Smooth muscle cell (in vitro differentiated cells): Measurements from ENCODE around the gene CDC6. TPM values are rescaled to one million over a fixed set of nuclear protein-coding genes. Genes with fewer than 3 reads are reported as not detected.

ENCODE experiments used
- DNase-seq: peaks from one replicate; lab custom pipeline; 2025; ENCODE audit not compliant: unreplicated experiment; lab: John Stamatoyannopoulos, UW
- H2AFZ ChIP-seq: fragments of 200-600 bp; sonication (generic); 2 replicates; pipeline ENCODE4 v1.6.0; 2016; ENCODE audit warnings: antibody characterized with exemption, low read depth, mild to moderate bottlenecking
- H3F3A ChIP-seq: fragments of 200-600 bp; sonication (generic); 2 replicates; pipeline ENCODE4 v1.6.0; 2017; ENCODE audit warnings: antibody characterized with exemption, low read depth
- H3K27ac ChIP-seq: fragments of 200-600 bp; sonication (generic); 2 replicates; pipeline ENCODE4 v1.5.1; 2016; ENCODE audit warnings: low read depth, mild to moderate bottlenecking
- H3K27me3 ChIP-seq: fragments of 200-600 bp; sonication (generic); 2 replicates; pipeline ENCODE4 v1.6.1; 2016; ENCODE audit warnings: low read depth, mild to moderate bottlenecking
- H3K36me3 ChIP-seq: fragments of 200-600 bp; sonication (generic); 2 replicates; pipeline ENCODE4 v1.5.1; 2016; ENCODE audit warnings: low read depth
- H3K4me1 ChIP-seq: fragments of 200-600 bp; sonication (generic); 2 replicates; pipeline ENCODE4 v1.5.1; 2016; ENCODE audit warnings: low read depth
- H3K4me2 ChIP-seq: fragments of 200-600 bp; sonication (generic); 2 replicates; pipeline ENCODE4 v1.6.0; 2016; ENCODE audit warnings: mild to moderate bottlenecking
- H3K4me3 ChIP-seq: fragments of 200-600 bp; sonication (generic); 2 replicates; pipeline ENCODE4 v1.5.1; 2016; ENCODE audit warnings: mild to moderate bottlenecking
- H3K79me2 ChIP-seq: fragments of 200-600 bp; sonication (generic); 2 replicates; pipeline ENCODE4 v1.6.0; 2016; ENCODE audit warnings: low read depth, mild to moderate bottlenecking
- H3K9ac ChIP-seq: fragments of 200-600 bp; sonication (generic); 2 replicates; pipeline ENCODE4 v1.6.0; 2016; ENCODE audit warnings: low read depth
- H3K9me3 ChIP-seq: fragments of 200-600 bp; sonication (generic); replicated peaks from 2 replicates; pipeline ENCODE4 v1.5.1; 2016; ENCODE audit warnings: low read depth
- H4K20me1 ChIP-seq: fragments of 200-600 bp; sonication (generic); 2 replicates; pipeline ENCODE4 v1.6.0; 2016; ENCODE audit warnings: low read depth
- CTCF ChIP-seq: fragments of 200-600 bp; sonication (generic); IDR thresholded peaks from 2 replicates; pipeline ENCODE4 v1.5.1; 2017; ENCODE audit warnings: borderline replicate concordance, mild to moderate bottlenecking, antibody characterized with exemption; ENCODE audit not compliant: insufficient read depth, poor library complexity, severe bottlenecking
- WGBS: methylation state at CpG from one replicate; pipeline ENCODE4 v1.1.7; 2016; ENCODE audit warnings: low lambda C conversion rate; 5-methylcytosine and 5-hydroxymethylcytosine counted together
- polyA plus RNA-seq: library from polyadenylated mRNA; unstranded; fragments of >200 nt; fragmentation: Nextera tagmentation; extraction: Ambion mirVana; gene quantifications from 2 replicates; pipeline ENCODE4 v1.2.1, GENCODE V29; 2016
- total RNA-seq: library from RNA; depleted of rRNA; stranded (reverse); fragments of >200 nt; gene quantifications from 2 replicates; pipeline ENCODE4 v1.2.3, GENCODE V29; 2014

The CDC6 gene
- total and polyA plus RNA-seq, 2 experiments from 2014 or later = 5.5 to 15.1 TPM

GRCh38 chr17:40315678-40316570 is 28.2 kb downstream of the CDC6 start:
- Histone ChIP-seq H3K4me2 (peak overlapping the region; percentile 80), H4K20me1 (peaks cover 34% of the 10 kb centered on the region), H2AFZ (no peak overlapping the region), H3K79me2 (peaks cover 28% of the 10 kb centered on the region), H3K36me3 (no peaks in the 10 kb centered on the region), H3F3A (peaks cover 13% of the 10 kb centered on the region), H3K27ac (peak overlapping the region; percentile 93), H3K4me3 (peak overlapping the region; percentile 91), H3K4me1 (peaks cover 54% of the 10 kb centered on the region), H3K9ac (no peak overlapping the region), H3K9me3 (no peaks in the 10 kb centered on the region), H3K27me3 (no peaks in the 10 kb centered on the region)
- DNase-seq = no peak
- WGBS = 57% methylated on average over 9 of the region's 9 CpGs
- no peak for TF ChIP-seq CTCF

- no peak for DNase-seq
- H2AFZ ChIP-seq = no peak overlapping the region
- peaks cover 48% of the 10 kb centered on the region for H3K4me1 ChIP-seq
- H3K9ac ChIP-seq = peak overlapping the region; percentile 74
- no peaks in the 10 kb centered on the region for H3K36me3 ChIP-seq
- peak overlapping the region; percentile 93 for H3K27ac ChIP-seq
- WGBS = 4% methylated on average over 34 of the region's 38 CpGs
- peaks cover 13% of the 10 kb centered on the region for H3F3A ChIP-seq
- TF ChIP-seq CTCF = no peak
- H3K79me2 ChIP-seq = peaks cover 36% of the 10 kb centered on the region
- H3K4me2 ChIP-seq = peak overlapping the region; percentile 80
- no peaks in the 10 kb centered on the region for H3K9me3 ChIP-seq
- peak overlapping the region; percentile 91 for H3K4me3 ChIP-seq
- no peaks in the 10 kb centered on the region for H3K27me3 ChIP-seq
- peaks cover 40% of the 10 kb centered on the region for H4K20me1 ChIP-seq
These were observed 29.1 kb downstream of the CDC6 start for GRCh38 chr17:40316571-40317344.

- 3% methylated on average over 6 of the region's 6 CpGs for WGBS
- Histone ChIP-seq H3F3A (peaks cover 13% of the 10 kb centered on the region), H3K27me3 (no peaks in the 10 kb centered on the region), H3K36me3 (no peaks in the 10 kb centered on the region), H3K9me3 (no peaks in the 10 kb centered on the region), H3K9ac (peak overlapping the region; percentile 74), H4K20me1 (peaks cover 45% of the 10 kb centered on the region), H3K27ac (peak overlapping the region; percentile 93), H3K4me1 (peaks cover 48% of the 10 kb centered on the region), H2AFZ (no peak overlapping the region), H3K4me3 (peak overlapping the region; percentile 91), H3K79me2 (peaks cover 43% of the 10 kb centered on the region), H3K4me2 (peak overlapping the region; percentile 80)
- peak; percentile 62 for TF ChIP-seq CTCF
- DNase-seq = no peak
These were observed 29.7 kb downstream of the CDC6 start for GRCh38 chr17:40317345-40317873.
